DND-41 (cell line): Measurements from ENCODE around the gene MAFB.

Experiments
- EZH2 ChIP-seq: IDR thresholded peaks from 3 replicates; pipeline ENCODE4 v1.6.1; 2012; ENCODE audit warnings: borderline replicate concordance, low read depth, mild to moderate bottlenecking, moderate library complexity, low read length, inconsistent platforms; ENCODE audit not compliant: severe bottlenecking
- TF ChIP-seq, protein P1 (sequence below): IDR thresholded peaks from 2 replicates; pipeline ENCODE4 v1.5.1; 2012; ENCODE audit warnings: borderline replicate concordance, low read length, moderate library complexity, mild to moderate bottlenecking; ENCODE audit not compliant: poor library complexity, severe bottlenecking; ENCODE audit errors: extremely low read depth

DNA sequence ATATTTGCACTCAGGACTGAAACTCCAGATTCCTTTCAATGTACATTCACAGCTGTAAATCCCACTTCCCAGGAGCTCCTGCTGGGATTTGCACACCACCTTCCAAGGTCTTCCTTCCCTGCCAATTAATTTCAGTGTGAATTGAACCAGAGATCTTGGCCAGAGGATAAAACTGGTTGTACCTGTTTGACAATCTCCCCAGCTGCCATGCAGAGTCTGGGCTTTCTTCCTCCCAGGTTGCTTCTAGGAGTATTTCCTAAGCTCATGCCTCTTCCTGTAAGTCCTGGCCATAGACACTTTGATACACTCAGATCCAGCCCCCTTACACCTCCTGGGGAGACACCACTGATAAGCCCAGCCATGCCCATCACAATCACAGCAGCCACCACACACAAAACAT lies 15.6 kb downstream of the MAFB start:
- TF ChIP-seq, protein P1, sequence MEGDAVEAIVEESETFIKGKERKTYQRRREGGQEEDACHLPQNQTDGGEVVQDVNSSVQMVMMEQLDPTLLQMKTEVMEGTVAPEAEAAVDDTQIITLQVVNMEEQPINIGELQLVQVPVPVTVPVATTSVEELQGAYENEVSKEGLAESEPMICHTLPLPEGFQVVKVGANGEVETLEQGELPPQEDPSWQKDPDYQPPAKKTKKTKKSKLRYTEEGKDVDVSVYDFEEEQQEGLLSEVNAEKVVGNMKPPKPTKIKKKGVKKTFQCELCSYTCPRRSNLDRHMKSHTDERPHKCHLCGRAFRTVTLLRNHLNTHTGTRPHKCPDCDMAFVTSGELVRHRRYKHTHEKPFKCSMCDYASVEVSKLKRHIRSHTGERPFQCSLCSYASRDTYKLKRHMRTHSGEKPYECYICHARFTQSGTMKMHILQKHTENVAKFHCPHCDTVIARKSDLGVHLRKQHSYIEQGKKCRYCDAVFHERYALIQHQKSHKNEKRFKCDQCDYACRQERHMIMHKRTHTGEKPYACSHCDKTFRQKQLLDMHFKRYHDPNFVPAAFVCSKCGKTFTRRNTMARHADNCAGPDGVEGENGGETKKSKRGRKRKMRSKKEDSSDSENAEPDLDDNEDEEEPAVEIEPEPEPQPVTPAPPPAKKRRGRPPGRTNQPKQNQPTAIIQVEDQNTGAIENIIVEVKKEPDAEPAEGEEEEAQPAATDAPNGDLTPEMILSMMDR = no peak
- no peak for TF ChIP-seq EZH2
